ENCODE measurements around the gene MLLT10. TPM values are rescaled to one million over a fixed set of nuclear protein-coding genes. Genes with fewer than 3 reads are reported as not detected.

The MLLT10 gene
- total and polyA plus RNA-seq, 10 of the 15 experiments (the other 5 are each of a cell fraction or from before 2014, with no cell fraction given) = 8.7 to 61.1 (median 28.5) TPM

DNA sequence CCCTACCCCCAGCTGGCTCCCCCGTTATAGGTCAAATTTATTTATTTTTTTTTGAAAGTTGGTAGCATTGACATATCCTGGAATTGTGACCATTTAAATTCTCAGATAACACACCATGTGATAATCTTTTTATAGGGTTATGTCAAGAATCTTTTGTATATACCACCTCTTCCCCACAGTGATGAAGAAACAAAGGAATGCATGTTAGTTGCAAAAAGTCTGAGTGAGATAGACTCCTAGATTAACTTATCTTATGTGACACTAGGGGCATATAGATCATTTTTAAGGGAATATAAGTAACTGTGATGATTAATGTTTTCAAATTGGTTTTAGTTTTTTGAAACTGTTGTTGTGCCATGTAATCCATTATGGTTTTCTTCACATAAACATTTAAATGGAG, 68.3 kb downstream of the MLLT10 start (continued):
- no peak for TF ChIP-seq JUND (IDR thresholded peaks at IDR 0.05; ENCODE audit: low read depth, low read length)
- no peak for TF ChIP-seq ZNF207 (IDR thresholded peaks at IDR 0.05; ENCODE audit: borderline replicate concordance)
- TF ChIP-seq, protein P1, sequence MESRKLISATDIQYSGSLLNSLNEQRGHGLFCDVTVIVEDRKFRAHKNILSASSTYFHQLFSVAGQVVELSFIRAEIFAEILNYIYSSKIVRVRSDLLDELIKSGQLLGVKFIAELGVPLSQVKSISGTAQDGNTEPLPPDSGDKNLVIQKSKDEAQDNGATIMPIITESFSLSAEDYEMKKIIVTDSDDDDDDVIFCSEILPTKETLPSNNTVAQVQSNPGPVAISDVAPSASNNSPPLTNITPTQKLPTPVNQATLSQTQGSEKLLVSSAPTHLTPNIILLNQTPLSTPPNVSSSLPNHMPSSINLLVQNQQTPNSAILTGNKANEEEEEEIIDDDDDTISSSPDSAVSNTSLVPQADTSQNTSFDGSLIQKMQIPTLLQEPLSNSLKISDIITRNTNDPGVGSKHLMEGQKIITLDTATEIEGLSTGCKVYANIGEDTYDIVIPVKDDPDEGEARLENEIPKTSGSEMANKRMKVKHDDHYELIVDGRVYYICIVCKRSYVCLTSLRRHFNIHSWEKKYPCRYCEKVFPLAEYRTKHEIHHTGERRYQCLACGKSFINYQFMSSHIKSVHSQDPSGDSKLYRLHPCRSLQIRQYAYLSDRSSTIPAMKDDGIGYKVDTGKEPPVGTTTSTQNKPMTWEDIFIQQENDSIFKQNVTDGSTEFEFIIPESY (IDR thresholded peaks at IDR 0.05) = no peak
- TF ChIP-seq, protein P2, sequence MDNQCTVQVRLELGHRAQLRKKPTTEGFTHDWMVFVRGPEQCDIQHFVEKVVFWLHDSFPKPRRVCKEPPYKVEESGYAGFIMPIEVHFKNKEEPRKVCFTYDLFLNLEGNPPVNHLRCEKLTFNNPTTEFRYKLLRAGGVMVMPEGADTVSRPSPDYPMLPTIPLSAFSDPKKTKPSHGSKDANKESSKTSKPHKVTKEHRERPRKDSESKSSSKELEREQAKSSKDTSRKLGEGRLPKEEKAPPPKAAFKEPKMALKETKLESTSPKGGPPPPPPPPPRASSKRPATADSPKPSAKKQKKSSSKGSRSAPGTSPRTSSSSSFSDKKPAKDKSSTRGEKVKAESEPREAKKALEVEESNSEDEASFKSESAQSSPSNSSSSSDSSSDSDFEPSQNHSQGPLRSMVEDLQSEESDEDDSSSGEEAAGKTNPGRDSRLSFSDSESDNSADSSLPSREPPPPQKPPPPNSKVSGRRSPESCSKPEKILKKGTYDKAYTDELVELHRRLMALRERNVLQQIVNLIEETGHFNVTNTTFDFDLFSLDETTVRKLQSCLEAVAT (IDR thresholded peaks at IDR 0.05) = no peak
- no peak for TF ChIP-seq SIX5 (IDR thresholded peaks at IDR 0.05; ENCODE audit: low read depth, low read length, severe bottlenecking)

DNA sequence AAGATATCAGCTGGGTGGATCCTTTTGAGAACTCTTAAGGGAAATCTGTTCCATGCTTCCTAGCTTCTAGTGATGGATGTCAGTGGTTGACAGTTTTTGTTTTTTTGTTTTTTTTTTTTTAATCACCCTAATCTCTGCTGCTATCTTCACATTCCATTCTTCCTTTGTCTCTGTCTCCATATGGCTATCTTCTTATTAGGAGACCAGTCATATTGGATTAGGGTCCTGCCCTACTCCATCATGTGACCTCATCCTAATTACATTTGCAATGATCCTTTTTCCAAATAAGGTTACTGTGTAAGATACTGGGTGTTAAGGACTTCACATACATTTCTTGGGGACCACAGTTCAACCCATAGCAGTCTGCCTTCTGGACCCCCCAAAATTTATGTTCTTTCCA, 69.7 kb downstream of the MLLT10 start:
- ATAC-seq (no peak), FAIRE-seq (no peak), DNase-seq (ENCODE audit: low read depth, low spot score) (no peak)
- no peak overlapping the region for H3K27ac ChIP-seq (ENCODE audit: control insufficient read depth, insufficient read depth)
- H3K4me3 ChIP-seq = no peak overlapping the region
- peaks cover 3% of the 10 kb centered on the region for H3K79me2 ChIP-seq (ENCODE audit: control insufficient read depth, insufficient read depth, low read length)
- no TSS peak for BruUV-seq (replicated peaks)
- ChIA-PET POLR2A (no interaction called here), RAD21 (ENCODE audit: unreplicated experiment) (no interaction called here), SMC1A (ENCODE audit: uncharacterized antibody, unreplicated experiment) (interaction anchor here (0.5 kb wide), 1 partner anchor 270 kb away, joined by 3 read pairs; no protein-coding TSS in a partner anchor), CTCF (interaction anchor here (0.6 kb wide), 1 partner anchor 62 kb away, joined by 3 read pairs; no protein-coding TSS in a partner anchor)
- peaks cover 1 to 5% of the 10 kb centered on the region in 2 experiments; a peak in 3 of 4 replicates for H3K36me3 ChIP-seq (ENCODE audit: control insufficient read depth in 2 of 2, insufficient read depth in 2 of 2, low read length in 1 of 2)
- no peaks in the 10 kb centered on the region for H3K4me1 ChIP-seq (ENCODE audit: control insufficient read depth, insufficient read depth, low read length)
- no peaks in the 10 kb centered on the region for H3K27me3 ChIP-seq (replicated peaks in 1 of 2; ENCODE audit: control insufficient read depth in 2 of 2, insufficient read depth in 2 of 2, low read length in 1 of 2)
- H3K4me2 ChIP-seq (ENCODE audit: control insufficient read depth, insufficient read depth) = no peak overlapping the region
- no peak overlapping the region for H3K9ac ChIP-seq (ENCODE audit: control insufficient read depth, insufficient read depth, low read length)
- H3K9me3 ChIP-seq (replicated peaks; ENCODE audit: control insufficient read depth, insufficient read depth, low read length) = peaks cover 5% of the 10 kb centered on the region; the same call in 2 of the 3 replicates
- in situ Hi-C loops (cut with MboI) (no loop called here), intact Hi-C loops (cut with micrococcal nuclease; ENCODE audit: unreplicated experiment) (no loop called here)
- H2AFZ ChIP-seq (ENCODE audit: control insufficient read depth, low read depth, low read length) = no peak overlapping the region
- TF ChIP-seq SMARCA5 (IDR thresholded peaks at IDR 0.05) (no peak), ATF7 (IDR thresholded peaks at IDR 0.05; ENCODE audit: low read depth) (no peak), CREM (IDR thresholded peaks at IDR 0.05; ENCODE audit: low read depth) (no peak)
- H4K20me1 ChIP-seq (ENCODE audit: control insufficient read depth, insufficient read depth) = no peaks in the 10 kb centered on the region

Measured in GM12878 (cell line).